ENCODE measurements around the gene ROPN1L.

DNA sequence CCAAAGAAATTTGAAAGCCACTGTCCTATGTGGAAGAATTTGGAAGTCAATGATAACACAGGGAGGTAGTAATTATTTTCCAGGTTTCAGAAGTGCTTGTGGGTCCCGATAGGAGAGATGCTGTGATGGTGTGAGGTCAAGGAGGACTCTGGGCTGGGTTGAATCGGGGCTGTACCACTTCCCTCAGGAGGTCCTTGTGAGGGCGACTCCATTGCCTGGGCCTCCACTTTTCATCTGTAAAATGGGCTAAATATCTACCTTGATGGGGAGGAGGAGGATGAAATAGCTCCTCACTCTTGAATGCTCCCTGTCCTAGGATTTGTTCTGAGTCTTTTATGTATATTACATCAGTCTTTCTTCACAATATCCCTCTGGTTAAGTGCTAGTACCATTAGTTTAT is 59.0 kb downstream of the ROPN1L start:
- TF ChIP-seq, protein P1, sequence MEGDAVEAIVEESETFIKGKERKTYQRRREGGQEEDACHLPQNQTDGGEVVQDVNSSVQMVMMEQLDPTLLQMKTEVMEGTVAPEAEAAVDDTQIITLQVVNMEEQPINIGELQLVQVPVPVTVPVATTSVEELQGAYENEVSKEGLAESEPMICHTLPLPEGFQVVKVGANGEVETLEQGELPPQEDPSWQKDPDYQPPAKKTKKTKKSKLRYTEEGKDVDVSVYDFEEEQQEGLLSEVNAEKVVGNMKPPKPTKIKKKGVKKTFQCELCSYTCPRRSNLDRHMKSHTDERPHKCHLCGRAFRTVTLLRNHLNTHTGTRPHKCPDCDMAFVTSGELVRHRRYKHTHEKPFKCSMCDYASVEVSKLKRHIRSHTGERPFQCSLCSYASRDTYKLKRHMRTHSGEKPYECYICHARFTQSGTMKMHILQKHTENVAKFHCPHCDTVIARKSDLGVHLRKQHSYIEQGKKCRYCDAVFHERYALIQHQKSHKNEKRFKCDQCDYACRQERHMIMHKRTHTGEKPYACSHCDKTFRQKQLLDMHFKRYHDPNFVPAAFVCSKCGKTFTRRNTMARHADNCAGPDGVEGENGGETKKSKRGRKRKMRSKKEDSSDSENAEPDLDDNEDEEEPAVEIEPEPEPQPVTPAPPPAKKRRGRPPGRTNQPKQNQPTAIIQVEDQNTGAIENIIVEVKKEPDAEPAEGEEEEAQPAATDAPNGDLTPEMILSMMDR (IDR thresholded peaks at IDR 0.05) = no peak
- no peak for TF ChIP-seq POLR2A (IDR thresholded peaks at IDR 0.05)

All from lower leg skin (tissue), 3 donors.